C4-2B (cell line): ENCODE results near the gene TNFRSF13B.

ENCODE experiments used
- CTCF ChIP-seq: fragments of 450-650 bp; conservative IDR thresholded peaks from 2 replicates; pipeline ENCODE4 v1.5.1; 2017; ENCODE audit warnings: mild to moderate bottlenecking
- ZFX ChIP-seq: fragments of 450-650 bp; IDR thresholded peaks from 2 replicates; pipeline ENCODE4 v1.6.1; 2017

DNA sequence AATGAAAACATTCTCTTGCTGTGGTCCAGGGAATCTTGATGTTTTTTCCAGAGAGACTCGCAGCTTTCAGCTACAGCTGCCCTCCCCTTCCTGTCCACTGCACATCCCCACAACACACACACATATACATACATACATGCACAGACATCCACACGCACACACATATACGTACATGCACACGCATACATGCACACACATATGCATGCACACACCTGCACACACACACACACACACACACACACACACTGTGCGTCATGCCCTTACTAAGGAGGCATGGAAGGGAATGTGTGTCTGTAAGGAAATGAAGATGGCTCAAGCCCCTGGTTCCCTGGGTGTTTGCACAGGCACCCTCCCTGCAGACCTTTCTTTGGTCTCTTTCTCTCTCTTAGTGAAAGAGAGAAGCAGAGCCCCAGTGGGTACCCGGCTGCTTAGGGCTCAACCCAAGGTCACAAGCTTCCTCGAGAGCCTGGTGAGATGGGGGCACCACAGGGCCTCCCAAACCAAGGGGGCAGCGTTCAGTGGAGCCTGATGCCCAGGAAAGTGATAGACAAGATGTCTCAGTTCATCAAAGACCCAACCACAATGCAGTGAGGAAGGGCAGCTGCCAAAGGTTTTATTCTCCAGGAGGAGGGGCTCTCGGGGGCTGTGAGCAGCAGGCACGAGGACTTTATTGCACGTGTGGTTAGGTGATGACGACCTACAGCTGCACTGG is 33.3 kb downstream of the TNFRSF13B start:
- TF ChIP-seq CTCF: no peak
- no peak for TF ChIP-seq ZFX
